HEK293T (cell line): ENCODE measurements around the gene ZNF862.

ENCODE experiments used
- CTCF ChIA-PET: fragments of 350-600 bp; formaldehyde crosslinking; extraction: SDS; loops from one replicate; lab custom pipeline; 2021; ENCODE audit warnings: antibody characterized with exemption, inconsistent platforms; lab: Yijun Ruan, JAX
- POLR2A ChIA-PET: fragments of 350-600 bp; formaldehyde crosslinking; extraction: SDS; loops from one replicate; lab custom pipeline; 2020; ENCODE audit warnings: antibody characterized with exemption, inconsistent platforms; lab: Yijun Ruan, JAX
- DNase-seq: peaks from one replicate; pipeline ENCODE4 v3.0.0; 2012; ENCODE audit warnings: mixed read lengths; ENCODE audit errors: extremely low spot score
- ARNT ChIP-seq: fragments of 450-650 bp; IDR thresholded peaks from 2 replicates; pipeline ENCODE4 v1.6.1; 2017; ENCODE audit warnings: mild to moderate bottlenecking
- BHLHE40 ChIP-seq: fragments of 450-650 bp; IDR thresholded peaks from 2 replicates; pipeline ENCODE4 v1.6.1; 2016; ENCODE audit warnings: mild to moderate bottlenecking, moderate library complexity, borderline replicate concordance
- CTBP1 ChIP-seq: fragments of 450-650 bp; IDR thresholded peaks from 2 replicates; pipeline ENCODE4 v1.6.1; 2016; ENCODE audit warnings: borderline replicate concordance
- ELF4 ChIP-seq: fragments of 450-650 bp; IDR thresholded peaks from 2 replicates; pipeline ENCODE4 v1.6.1; 2017; ENCODE audit warnings: antibody characterized with exemption
- FOXA1 ChIP-seq: fragments of 450-650 bp; IDR thresholded peaks from 2 replicates; pipeline ENCODE4 v1.6.1; 2016; ENCODE audit warnings: mild to moderate bottlenecking
- FOXK2 ChIP-seq: fragments of 450-650 bp; IDR thresholded peaks from 2 replicates; pipeline ENCODE4 v1.6.1; 2016; ENCODE audit warnings: mild to moderate bottlenecking
- FOXM1 ChIP-seq: fragments of 450-650 bp; IDR thresholded peaks from 2 replicates; pipeline ENCODE4 v1.6.1; 2017; ENCODE audit warnings: mild to moderate bottlenecking, borderline replicate concordance
- HDGF ChIP-seq: fragments of 450-650 bp; IDR thresholded peaks from 2 replicates; pipeline ENCODE4 v1.6.1; 2017; ENCODE audit warnings: antibody characterized with exemption, borderline replicate concordance
- L3MBTL2 ChIP-seq: fragments of 450-650 bp; conservative IDR thresholded peaks from 2 replicates; pipeline ENCODE4 v1.6.1; 2016; ENCODE audit warnings: mild to moderate bottlenecking
- LEF1 ChIP-seq: fragments of 450-650 bp; IDR thresholded peaks from 2 replicates; pipeline ENCODE4 v1.6.1; 2017; ENCODE audit warnings: mild to moderate bottlenecking, borderline replicate concordance
- NFRKB ChIP-seq: fragments of 450-650 bp; IDR thresholded peaks from 2 replicates; pipeline ENCODE4 v1.6.1; 2016; ENCODE audit warnings: mild to moderate bottlenecking, moderate library complexity
- SP1 ChIP-seq: fragments of 450-650 bp; IDR thresholded peaks from 2 replicates; pipeline ENCODE4 v1.6.1; 2017
- SUZ12 ChIP-seq: fragments of 450-650 bp; IDR thresholded peaks from 2 replicates; pipeline ENCODE4 v1.6.1; 2016; ENCODE audit warnings: mild to moderate bottlenecking
- TARDBP ChIP-seq: fragments of 450-650 bp; IDR thresholded peaks from 2 replicates; pipeline ENCODE4 v1.6.1; 2016
- ZNF384 ChIP-seq: fragments of 450-650 bp; IDR thresholded peaks from 2 replicates; pipeline ENCODE4 v1.6.1; 2016
- TF ChIP-seq, protein P1 (sequence below): fragments of 450-650 bp; IDR thresholded peaks from 2 replicates; pipeline ENCODE4 v1.6.1; 2016

The ZNF862 gene

DNA sequence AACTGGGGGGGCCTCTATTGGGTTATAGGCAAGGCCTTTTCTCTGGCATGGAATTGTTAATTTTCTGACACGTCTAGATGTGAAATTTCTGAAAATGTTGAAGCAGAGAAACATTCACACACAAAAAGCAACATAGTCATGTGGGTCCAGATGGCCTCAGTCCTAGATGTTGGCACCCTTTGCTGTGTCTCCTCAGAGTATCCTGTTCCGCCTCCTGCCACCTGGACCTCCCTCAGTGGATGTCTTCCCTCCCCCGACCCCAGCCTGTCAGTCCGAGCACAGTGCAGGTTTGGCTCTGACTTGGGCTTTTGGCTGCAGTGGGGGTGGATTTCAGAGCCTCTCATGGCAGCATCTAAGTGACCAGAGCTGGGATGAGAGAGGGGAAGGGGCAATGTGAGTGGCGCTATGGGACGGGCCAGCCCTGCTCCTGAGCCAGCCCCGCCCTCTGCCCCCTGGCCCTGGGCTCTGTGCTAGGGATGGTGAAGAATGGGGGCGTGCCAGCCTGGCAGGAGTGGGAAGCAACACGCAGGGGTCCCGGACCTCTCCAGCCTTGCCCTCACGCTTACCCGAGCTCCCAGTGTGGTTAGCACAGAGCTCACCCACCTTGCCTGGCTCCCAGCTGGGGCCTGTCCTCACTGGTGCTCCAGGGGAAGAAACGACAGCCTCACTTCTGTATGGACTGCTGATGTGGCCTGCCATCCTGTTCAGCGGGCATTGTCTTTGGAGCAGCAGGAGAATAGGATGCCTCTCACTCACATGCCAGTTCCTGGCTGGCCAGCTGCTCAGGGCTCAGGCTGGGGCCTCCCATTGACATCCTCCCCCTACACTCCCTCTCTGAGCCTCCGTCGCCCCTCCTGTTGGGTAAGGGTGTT is 41.8 kb downstream of the ZNF862 start:
- ChIA-PET CTCF (no interaction called here), POLR2A (no interaction called here)
- TF ChIP-seq BHLHE40, result no peak
- TF ChIP-seq SP1, result no peak
- TF ChIP-seq TARDBP, result no peak
- no peak for TF ChIP-seq FOXA1
- no peak for TF ChIP-seq HDGF
- no peak for TF ChIP-seq CTBP1
- TF ChIP-seq L3MBTL2, result no peak
- no peak for TF ChIP-seq FOXM1
- no peak for TF ChIP-seq FOXK2
- TF ChIP-seq ZNF384, result no peak
- TF ChIP-seq SUZ12, result no peak
- no peak for TF ChIP-seq NFRKB
- TF ChIP-seq ARNT, result no peak
- TF ChIP-seq, protein P1, sequence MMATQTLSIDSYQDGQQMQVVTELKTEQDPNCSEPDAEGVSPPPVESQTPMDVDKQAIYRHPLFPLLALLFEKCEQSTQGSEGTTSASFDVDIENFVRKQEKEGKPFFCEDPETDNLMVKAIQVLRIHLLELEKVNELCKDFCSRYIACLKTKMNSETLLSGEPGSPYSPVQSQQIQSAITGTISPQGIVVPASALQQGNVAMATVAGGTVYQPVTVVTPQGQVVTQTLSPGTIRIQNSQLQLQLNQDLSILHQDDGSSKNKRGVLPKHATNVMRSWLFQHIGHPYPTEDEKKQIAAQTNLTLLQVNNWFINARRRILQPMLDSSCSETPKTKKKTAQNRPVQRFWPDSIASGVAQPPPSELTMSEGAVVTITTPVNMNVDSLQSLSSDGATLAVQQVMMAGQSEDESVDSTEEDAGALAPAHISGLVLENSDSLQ, result no peak
- no peak for TF ChIP-seq LEF1
- TF ChIP-seq ELF4, result no peak
- no peak for DNase-seq

DNA sequence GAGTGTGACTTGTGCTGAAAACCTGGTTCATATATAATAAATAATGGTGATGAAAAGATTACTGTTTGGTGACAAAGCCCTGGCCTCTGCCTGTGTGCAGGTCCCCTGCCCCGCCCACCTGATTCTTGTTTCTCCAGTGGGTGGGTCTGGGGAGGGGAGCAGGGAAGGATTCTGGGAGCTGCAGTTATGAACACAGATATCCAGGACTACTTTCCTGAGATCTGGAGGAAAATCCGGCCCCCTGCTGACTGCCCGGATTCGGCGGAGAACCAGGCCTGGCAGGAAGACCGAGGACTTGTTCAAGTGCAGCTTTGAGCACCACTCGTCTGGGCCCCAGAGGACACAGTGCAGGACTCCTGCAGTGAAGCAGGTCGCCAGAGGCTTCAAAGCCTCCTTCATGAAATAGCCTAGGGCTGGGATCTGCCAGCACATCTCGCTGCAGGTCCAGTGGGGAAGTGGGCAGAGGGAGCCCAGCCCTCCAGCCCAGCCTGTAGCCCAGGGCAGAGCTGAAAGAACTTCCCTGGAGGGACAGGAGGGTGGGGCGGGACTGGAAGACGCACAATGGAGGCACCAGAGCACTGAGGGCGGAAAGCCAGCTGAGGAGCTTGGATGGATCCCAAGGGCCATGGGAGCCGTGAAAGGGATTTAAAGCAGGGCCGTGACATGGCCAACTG is 42.6 kb downstream of the ZNF862 start:
- no peak for DNase-seq
- CTCF ChIA-PET, result no interaction called here
- POLR2A ChIA-PET, result interaction anchor here (1.2 kb wide), 1 partner anchor 10 kb away, joined by 4 read pairs; no protein-coding TSS in a partner anchor
- TF ChIP-seq FOXA1, result no peak
- no peak for TF ChIP-seq SP1
- TF ChIP-seq HDGF, result no peak
- TF ChIP-seq BHLHE40, result no peak
- no peak for TF ChIP-seq ARNT
- TF ChIP-seq NFRKB, result no peak
- TF ChIP-seq, protein P1, result no peak

DNA sequence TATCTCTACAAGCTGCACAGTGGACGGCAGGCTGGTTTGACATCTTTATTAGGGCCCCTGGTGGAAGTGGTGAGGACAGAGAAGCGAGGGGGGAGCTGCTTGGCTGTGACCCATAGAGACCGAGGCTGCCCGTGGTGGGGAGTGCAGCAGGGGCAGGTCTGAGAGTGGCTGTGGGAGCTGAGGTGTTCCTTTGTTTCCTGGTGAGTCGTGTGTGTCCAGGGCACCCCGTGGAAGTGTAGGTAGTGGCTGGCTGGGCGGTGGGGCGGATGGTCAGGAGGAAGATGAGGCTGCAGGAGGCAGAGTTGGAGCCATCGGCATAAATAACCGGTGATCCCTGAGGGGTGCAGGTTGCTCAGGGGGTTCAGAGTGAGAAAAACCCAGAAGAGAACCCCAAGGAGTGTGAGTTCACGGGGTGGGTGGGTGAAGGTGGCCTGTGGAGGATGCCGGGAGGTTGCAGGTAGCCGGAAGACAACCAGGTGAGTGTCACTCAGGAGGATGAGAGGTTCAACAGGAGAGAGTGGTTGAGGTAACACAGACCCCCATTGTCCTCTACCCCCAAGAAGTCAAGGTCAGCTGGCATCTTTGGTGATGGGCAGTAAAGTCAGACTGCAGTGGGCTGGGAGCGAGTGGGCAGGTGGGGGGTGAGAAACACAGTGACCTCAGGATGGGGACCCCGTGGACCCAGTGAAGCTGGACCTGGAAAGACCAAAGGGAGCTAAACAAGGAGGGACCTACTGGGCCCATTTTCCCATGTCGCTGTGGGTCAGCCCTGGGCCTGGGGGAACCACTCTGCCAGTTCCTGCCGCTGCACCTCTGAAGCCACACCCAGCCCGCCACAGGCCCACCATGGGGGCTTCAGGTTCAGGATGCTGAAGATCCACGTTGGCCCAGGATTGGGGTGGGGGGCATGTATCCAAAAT is 43.4 kb downstream of the ZNF862 start:
- POLR2A ChIA-PET, result interaction anchor here (1.2 kb wide), 1 partner anchor 11 kb away, joined by 4 read pairs; no protein-coding TSS in a partner anchor
- DNase-seq, result no peak
- no peak for TF ChIP-seq FOXA1
- TF ChIP-seq CTBP1, result no peak
- no peak for TF ChIP-seq SUZ12
- no peak for TF ChIP-seq NFRKB
- no peak for TF ChIP-seq SP1
- CTCF ChIA-PET, result interaction anchor here (1.2 kb wide), 1 partner anchor 27 kb away, joined by 4 read pairs; no protein-coding TSS in a partner anchor

DNA sequence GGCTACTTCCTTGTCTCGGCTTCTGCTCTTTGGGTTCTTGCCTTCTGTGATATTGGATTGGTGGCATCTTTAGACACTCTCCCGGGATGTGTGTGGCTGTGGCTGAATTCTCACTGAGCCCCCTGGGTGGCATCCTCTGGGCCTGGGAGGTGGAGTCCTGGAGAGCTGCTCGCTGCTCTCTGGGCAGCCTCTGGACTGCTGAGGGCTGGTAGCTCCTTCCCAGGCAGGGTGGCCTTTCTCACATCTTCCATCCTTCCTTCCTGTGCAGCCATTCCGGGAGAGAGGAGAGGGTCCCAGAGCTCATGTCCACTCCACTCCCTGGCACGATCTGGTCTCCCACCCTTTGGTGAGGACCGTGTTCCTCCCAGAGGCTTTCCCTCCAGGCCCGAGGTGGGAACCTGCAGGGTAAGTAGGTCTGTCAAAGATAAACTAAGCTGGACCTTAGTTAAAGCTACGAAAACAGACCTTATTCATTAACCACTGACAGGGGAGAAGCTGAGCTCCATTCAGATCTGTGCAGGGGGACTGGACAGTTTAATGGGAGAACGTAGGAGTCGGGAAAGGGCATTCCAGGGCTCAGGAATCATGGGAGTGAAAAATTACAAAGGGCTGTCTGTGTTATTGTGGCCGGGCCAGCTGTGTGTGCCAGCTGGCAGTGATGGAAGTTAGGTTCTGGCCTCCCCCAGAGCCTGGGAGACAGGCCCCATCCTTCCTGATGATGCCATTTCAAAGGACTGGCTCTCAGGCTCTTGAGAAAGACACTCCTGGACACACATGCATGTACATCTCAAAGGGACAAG is 44.3 kb downstream of the ZNF862 start:
- CTCF ChIA-PET, result interaction anchor here (1.2 to 1.6 kb wide), 2 partner anchors 28 to 76 kb away, joined by 4 to 5 read pairs; no protein-coding TSS in a partner anchor
- POLR2A ChIA-PET, result no interaction called here
- DNase-seq, result no peak
- TF ChIP-seq ZNF384 (no peak), TARDBP (no peak), LEF1 (no peak), FOXK2 (no peak), NFRKB (no peak)

DNA sequence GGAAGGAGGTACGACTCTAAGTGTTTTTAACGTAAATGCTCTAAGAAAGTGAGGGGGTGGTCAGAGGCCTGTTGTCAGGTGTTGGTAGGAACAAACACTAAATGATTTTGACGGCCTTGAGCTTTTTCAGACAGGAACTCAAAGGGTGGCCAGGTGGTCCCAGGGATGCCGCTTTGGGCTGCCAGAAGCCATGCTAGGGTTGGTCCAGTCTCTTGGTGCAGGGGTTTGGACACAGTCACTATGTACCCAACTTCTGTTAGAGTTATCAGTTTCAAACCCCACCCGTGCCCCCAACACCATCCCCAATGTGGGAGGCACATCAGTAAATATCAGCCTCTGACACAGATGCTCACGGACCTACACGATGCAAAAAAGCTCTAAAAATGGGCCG is 44.9 kb downstream of the ZNF862 start:
- ChIA-PET CTCF (interaction anchor here (0.6 to 1.6 kb wide), 3 partner anchors 14 to 76 kb away, joined by 4 to 5 read pairs (median 4); no protein-coding TSS in a partner anchor), POLR2A (no interaction called here)
- TF ChIP-seq NFRKB (no peak), LEF1 (no peak), SP1 (no peak)
- no peak for DNase-seq

DNA sequence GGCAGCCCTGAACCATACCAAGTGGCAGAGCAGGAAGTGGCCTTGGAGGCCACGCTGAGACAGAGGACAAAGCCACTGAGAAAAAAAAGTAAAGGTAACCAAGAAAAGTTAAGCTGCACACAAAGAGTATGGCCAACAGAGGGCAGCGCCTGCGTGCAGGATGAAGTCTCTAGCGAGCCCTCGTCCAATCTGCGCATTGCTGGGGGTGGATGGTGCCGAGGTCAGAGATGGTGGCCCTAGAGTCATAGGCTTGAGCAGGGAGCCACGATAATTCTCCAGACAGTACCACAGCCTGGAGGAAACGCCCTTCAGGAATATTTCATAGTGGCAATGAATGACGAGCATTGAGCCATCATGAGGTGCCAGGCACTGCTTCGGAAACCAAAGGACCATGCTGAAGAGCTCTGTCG is 45.3 kb downstream of the ZNF862 start:
- DNase-seq, result peak; percentile 83
- TF ChIP-seq LEF1, result no peak
- TF ChIP-seq FOXA1, result no peak
- no peak for TF ChIP-seq L3MBTL2
- no peak for TF ChIP-seq SUZ12
- no peak for TF ChIP-seq ZNF384
- TF ChIP-seq BHLHE40, result no peak
- TF ChIP-seq ARNT, result no peak
- no peak for TF ChIP-seq CTBP1
- CTCF ChIA-PET, result interaction anchor here (0.6 to 1.6 kb wide), 6 partner anchors 8 to 901 kb away, joined by 3 to 5 read pairs (median 4); no protein-coding TSS in a partner anchor
- POLR2A ChIA-PET, result no interaction called here
